Body of pancreas (tissue), 4 donors: ENCODE data around the gene RETREG1.
"Not testable (repeated sequence)": the region's sequence is repeated elsewhere in the genome, so short reads cannot be mapped to it uniquely, and the experiment has no call there.

Experiments
- POLR2A ChIP-seq, 3 donors: fragments of 450-650 bp; IDR thresholded peaks; one replicate each; pipeline ENCODE4 v1.6.1; 2016; ENCODE audit warnings: antibody characterized with exemption in 3 of 3, mild to moderate bottlenecking in 2 of 3
- TF ChIP-seq, protein P1 (sequence below), 7 experiments: fragments of 450-650 bp in 4 of 7; fragments of 200-600 bp in 3 of 7; sonication (generic) in 3 of 7; IDR thresholded peaks; one replicate each; pipeline ENCODE4 v1.5.1; 2016 to 2019; ENCODE audit warnings: antibody characterized with exemption in 7 of 7

DNA sequence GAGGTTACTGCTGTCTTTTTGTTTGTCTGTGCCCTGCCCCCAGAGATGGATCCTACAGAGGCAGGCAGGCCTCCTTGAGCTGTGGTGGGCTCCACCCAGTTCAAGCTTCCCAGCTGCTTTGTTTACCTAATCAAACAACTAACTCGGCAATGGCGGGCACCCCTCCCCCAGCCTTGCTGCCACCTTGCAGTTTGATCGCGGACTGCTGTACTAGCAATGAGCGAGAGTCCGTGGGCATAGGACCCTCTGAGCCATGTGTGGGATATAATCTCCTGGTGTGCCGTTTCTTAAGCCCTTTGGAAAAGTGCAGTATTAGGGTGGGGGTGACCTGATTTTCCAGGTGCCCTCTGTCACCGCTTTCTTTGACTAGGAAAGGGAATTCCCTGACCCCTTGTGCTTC lies 31.9 kb upstream of the RETREG1 start:
- TF ChIP-seq POLR2A (IDR thresholded peaks at IDR 0.05), result not testable (repeated sequence)
- TF ChIP-seq, protein P1, sequence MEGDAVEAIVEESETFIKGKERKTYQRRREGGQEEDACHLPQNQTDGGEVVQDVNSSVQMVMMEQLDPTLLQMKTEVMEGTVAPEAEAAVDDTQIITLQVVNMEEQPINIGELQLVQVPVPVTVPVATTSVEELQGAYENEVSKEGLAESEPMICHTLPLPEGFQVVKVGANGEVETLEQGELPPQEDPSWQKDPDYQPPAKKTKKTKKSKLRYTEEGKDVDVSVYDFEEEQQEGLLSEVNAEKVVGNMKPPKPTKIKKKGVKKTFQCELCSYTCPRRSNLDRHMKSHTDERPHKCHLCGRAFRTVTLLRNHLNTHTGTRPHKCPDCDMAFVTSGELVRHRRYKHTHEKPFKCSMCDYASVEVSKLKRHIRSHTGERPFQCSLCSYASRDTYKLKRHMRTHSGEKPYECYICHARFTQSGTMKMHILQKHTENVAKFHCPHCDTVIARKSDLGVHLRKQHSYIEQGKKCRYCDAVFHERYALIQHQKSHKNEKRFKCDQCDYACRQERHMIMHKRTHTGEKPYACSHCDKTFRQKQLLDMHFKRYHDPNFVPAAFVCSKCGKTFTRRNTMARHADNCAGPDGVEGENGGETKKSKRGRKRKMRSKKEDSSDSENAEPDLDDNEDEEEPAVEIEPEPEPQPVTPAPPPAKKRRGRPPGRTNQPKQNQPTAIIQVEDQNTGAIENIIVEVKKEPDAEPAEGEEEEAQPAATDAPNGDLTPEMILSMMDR (IDR thresholded peaks at IDR 0.05), result not testable (repeated sequence)
